Subcutaneous abdominal adipose tissue (tissue), 5 donors: ENCODE results near the gene TEKT2.

ENCODE experiments used
- H3K27ac ChIP-seq: one replicate; pipeline ENCODE4 v1.7.0; 2013; ENCODE audit warnings: low read depth, mild to moderate bottlenecking, inconsistent platforms, low read length, moderate library complexity
- H3K27me3 ChIP-seq, 5 donors: one replicate each; pipeline ENCODE4 v1.7.0; 2013; ENCODE audit warnings: low read length in 5 of 5, inconsistent platforms in 1 of 5; ENCODE audit not compliant: control insufficient read depth in 5 of 5, insufficient read depth in 4 of 5
- H3K36me3 ChIP-seq, 5 donors: one replicate each; pipeline ENCODE4 v1.7.0; 2013; ENCODE audit warnings: low read length in 5 of 5; ENCODE audit not compliant: control insufficient read depth in 5 of 5, insufficient read depth in 5 of 5
- H3K4me1 ChIP-seq, 5 donors: one replicate each; pipeline ENCODE4 v1.7.0; 2013; ENCODE audit warnings: low read length in 5 of 5, mild to moderate bottlenecking in 3 of 5, moderate library complexity in 1 of 5; ENCODE audit not compliant: control insufficient read depth in 5 of 5, insufficient read depth in 5 of 5
- H3K4me3 ChIP-seq, 5 donors: one replicate each; pipeline ENCODE4 v1.7.0; 2013; ENCODE audit warnings: low read length in 5 of 5, low read depth in 1 of 5
- H3K9ac ChIP-seq, 5 donors: one replicate each; pipeline ENCODE4 v1.7.0; 2013; ENCODE audit warnings: low read length in 5 of 5, mild to moderate bottlenecking in 4 of 5, moderate library complexity in 3 of 5
- H3K9me3 ChIP-seq, 5 donors: one replicate each; pipeline ENCODE4 v1.7.0; 2013; ENCODE audit warnings: low read length in 5 of 5; ENCODE audit not compliant: control insufficient read depth in 5 of 5
- donor health status: healthy.
- donor health status: healthy.
- donor health status: healthy.
- donor health status: healthy.
- donor health status: healthy.

TEKT2 gene

GRCh38 chr1:36083635-36084496, at the start of gene TEKT2:
TEKT2 (plus strand) TSS chr1:36084094; CDS start chr1:36084922, 828 bp downstream.
- H3K4me3 ChIP-seq, result peak within 1 kb of the TSS; percentile 48 to 65 (median 59)
- no peak within 1 kb of the TSS for H3K27ac ChIP-seq
- H3K9ac ChIP-seq, result peak within 1 kb of the TSS in 3 of 5 donors; percentile 15 to 78 (median 68)
- H3K4me1 ChIP-seq, result peaks cover 1 to 22% (median 14%) of the 10 kb centered on the region in 5 donors
- peaks cover 0 to 13% (median 4%) of the 10 kb centered on the region in 5 donors for H3K27me3 ChIP-seq
- no peaks in the 10 kb centered on the region for H3K9me3 ChIP-seq
- no peaks in the 10 kb centered on the region for H3K36me3 ChIP-seq

- Histone ChIP-seq H3K9me3 (no peaks in the 10 kb centered on the region), H3K4me1 (peaks cover 0 to 8% (median 5%) of the 10 kb centered on the region in 5 donors), H3K27ac (peak overlapping the region; percentile 40), H3K27me3 (no peaks in the 10 kb centered on the region), H3K36me3 (peaks cover 16 to 34% (median 18%) of the 10 kb centered on the region in 5 donors), H3K9ac (no peak overlapping the region), H3K4me3 (no peak overlapping the region)
These were observed 49.2 kb upstream of the TEKT2 start for GRCh38 chr1:36034692-36035091.

- Histone ChIP-seq H3K27ac (no peak overlapping the region), H3K4me1 (peaks cover 0 to 8% (median 5%) of the 10 kb centered on the region in 5 donors), H3K9me3 (no peaks in the 10 kb centered on the region), H3K9ac (no peak overlapping the region), H3K27me3 (no peaks in the 10 kb centered on the region), H3K36me3 (peaks cover 20 to 38% (median 22%) of the 10 kb centered on the region in 5 donors), H3K4me3 (no peak overlapping the region)
These were observed 48.7 kb upstream of the TEKT2 start for GRCh38 chr1:36035154-36035553.

GRCh38 chr1:36040238-36040637, 43.7 kb upstream of the TEKT2 start:
- Histone ChIP-seq H3K9ac (no peak overlapping the region), H3K36me3 (peaks cover 38 to 64% (median 41%) of the 10 kb centered on the region in 5 donors), H3K4me1 (peaks cover 0 to under 1% (median 0%) of the 10 kb centered on the region in 5 donors), H3K9me3 (no peaks in the 10 kb centered on the region), H3K27ac (no peak overlapping the region), H3K27me3 (no peaks in the 10 kb centered on the region), H3K4me3 (no peak overlapping the region)

- peaks cover 21 to 44% (median 30%) of the 10 kb centered on the region in 5 donors for H3K36me3 ChIP-seq
- no peaks in the 10 kb centered on the region for H3K4me1 ChIP-seq
- peaks cover 0 to 3% (median 0%) of the 10 kb centered on the region in 5 donors for H3K9me3 ChIP-seq
- H3K4me3 ChIP-seq, result no peak overlapping the region
- no peak overlapping the region for H3K27ac ChIP-seq
- H3K27me3 ChIP-seq, result no peaks in the 10 kb centered on the region
- H3K9ac ChIP-seq, result no peak overlapping the region
These were observed 32.1 kb upstream of the TEKT2 start for GRCh38 chr1:36051821-36052220.

GRCh38 chr1:36053978-36054377, 29.9 kb upstream of the TEKT2 start:
- H3K27me3 ChIP-seq, result no peaks in the 10 kb centered on the region
- no peak overlapping the region for H3K4me3 ChIP-seq
- H3K27ac ChIP-seq, result no peak overlapping the region
- H3K9me3 ChIP-seq, result no peaks in the 10 kb centered on the region
- peaks cover 12 to 27% (median 20%) of the 10 kb centered on the region in 5 donors for H3K36me3 ChIP-seq
- H3K4me1 ChIP-seq, result no peaks in the 10 kb centered on the region
- no peak overlapping the region for H3K9ac ChIP-seq

GRCh38 chr1:36055706-36056105, 28.2 kb upstream of the TEKT2 start:
- H3K4me1 ChIP-seq, result no peaks in the 10 kb centered on the region
- H3K4me3 ChIP-seq, result no peak overlapping the region
- peaks cover 11 to 28% (median 18%) of the 10 kb centered on the region in 5 donors for H3K36me3 ChIP-seq
- H3K9ac ChIP-seq, result no peak overlapping the region
- H3K27me3 ChIP-seq, result no peaks in the 10 kb centered on the region
- H3K27ac ChIP-seq, result no peak overlapping the region
- no peaks in the 10 kb centered on the region for H3K9me3 ChIP-seq

GRCh38 chr1:36062315-36062714, 21.6 kb upstream of the TEKT2 start:
- no peaks in the 10 kb centered on the region for H3K4me1 ChIP-seq
- no peak overlapping the region for H3K27ac ChIP-seq
- peaks cover 0 to 10% (median 2%) of the 10 kb centered on the region in 5 donors for H3K36me3 ChIP-seq
- H3K27me3 ChIP-seq, result no peaks in the 10 kb centered on the region
- no peak overlapping the region for H3K4me3 ChIP-seq
- no peak overlapping the region for H3K9ac ChIP-seq
- H3K9me3 ChIP-seq, result no peaks in the 10 kb centered on the region

GRCh38 chr1:36067871-36068270, 16.0 kb upstream of the TEKT2 start:
- Histone ChIP-seq H3K36me3 (peaks cover 0 to 10% (median 0%) of the 10 kb centered on the region in 5 donors), H3K9me3 (no peaks in the 10 kb centered on the region), H3K27me3 (no peaks in the 10 kb centered on the region), H3K4me1 (no peaks in the 10 kb centered on the region), H3K27ac (no peak overlapping the region), H3K9ac (no peak overlapping the region), H3K4me3 (no peak overlapping the region)

- Histone ChIP-seq H3K27ac (no peak overlapping the region), H3K4me1 (no peaks in the 10 kb centered on the region), H3K9me3 (no peaks in the 10 kb centered on the region), H3K9ac (no peak overlapping the region), H3K4me3 (no peak overlapping the region), H3K27me3 (no peaks in the 10 kb centered on the region), H3K36me3 (peaks cover 0 to 7% (median 0%) of the 10 kb centered on the region in 5 donors)
These were observed 15.0 kb upstream of the TEKT2 start for GRCh38 chr1:36068866-36069265.
